SK-N-SH treated with all-trans-retinoic acid at 6 μM for 48 hours (cell line): ENCODE data around the gene RNF43.

Source experiments
- ARNTL ChIP-seq: fragments of 450-650 bp; formaldehyde crosslinking; IDR thresholded peaks from 2 replicates; pipeline ENCODE4 v1.5.0; 2020; ENCODE audit warnings: low read depth, mild to moderate bottlenecking, moderate library complexity, borderline replicate concordance
- CSDC2 ChIP-seq: fragments of 250-450 bp; sonication (Bioruptor Pico); IDR thresholded peaks from 2 replicates; pipeline ENCODE4 v1.5.0; 2020; ENCODE audit warnings: mild to moderate bottlenecking, moderate library complexity
- CSRNP3 ChIP-seq: fragments of 250-450 bp; sonication (Bioruptor Pico); IDR thresholded peaks from 2 replicates; pipeline ENCODE4 v1.5.1; 2021; ENCODE audit warnings: mild to moderate bottlenecking, moderate library complexity
- ESRRG ChIP-seq: fragments of 250-450 bp; sonication (Bioruptor Pico); IDR thresholded peaks from 2 replicates; pipeline ENCODE4 v1.6.1; 2021; ENCODE audit warnings: mild to moderate bottlenecking
- GLIS3 ChIP-seq: fragments of 250-450 bp; sonication (Bioruptor Pico); IDR thresholded peaks from 2 replicates; pipeline ENCODE4 v1.5.0; 2020; ENCODE audit warnings: mild to moderate bottlenecking, moderate library complexity
- OSR1 ChIP-seq: fragments of 250-450 bp; sonication (Bioruptor Pico); IDR thresholded peaks from 2 replicates; pipeline ENCODE4 v1.8.0; 2022; ENCODE audit warnings: moderate library complexity, mild to moderate bottlenecking, inconsistent platforms
- RARB ChIP-seq: fragments of 250-450 bp; sonication (Bioruptor Pico); IDR thresholded peaks from 2 replicates; pipeline ENCODE4 v1.8.0; 2021; ENCODE audit warnings: mild to moderate bottlenecking, moderate library complexity
- SNAI2 ChIP-seq: fragments of 250-450 bp; sonication (Bioruptor Pico); IDR thresholded peaks from 2 replicates; pipeline ENCODE4 v1.5.0; 2020; ENCODE audit warnings: mild to moderate bottlenecking, moderate library complexity
- TCF4 ChIP-seq: fragments of 250-450 bp; sonication (Bioruptor Pico); IDR thresholded peaks from 2 replicates; pipeline ENCODE4 v1.8.0; 2021; ENCODE audit warnings: mild to moderate bottlenecking, moderate library complexity, borderline replicate concordance
- ZC3H10 ChIP-seq: fragments of 250-450 bp; sonication (Bioruptor Pico); IDR thresholded peaks from 2 replicates; pipeline ENCODE4 v1.5.1; 2021; ENCODE audit warnings: mild to moderate bottlenecking, moderate library complexity
- ZFP3 ChIP-seq: fragments of 250-450 bp; sonication (Bioruptor Pico); IDR thresholded peaks from 2 replicates; pipeline ENCODE4 v1.5.0; 2020; ENCODE audit warnings: mild to moderate bottlenecking, moderate library complexity
- ZNF565 ChIP-seq: fragments of 450-650 bp; formaldehyde crosslinking; conservative IDR thresholded peaks from 2 replicates; pipeline ENCODE4 v1.5.0; 2020; ENCODE audit warnings: low read depth, mild to moderate bottlenecking, moderate library complexity
- TF ChIP-seq, protein P1 (sequence below): fragments of 250-450 bp; sonication (Bioruptor Pico); IDR thresholded peaks from 2 replicates; pipeline ENCODE4 v1.8.0; 2021; ENCODE audit warnings: low read depth, mild to moderate bottlenecking, moderate library complexity, borderline replicate concordance
- TF ChIP-seq, protein P2 (sequence below): fragments of 250-450 bp; sonication (Bioruptor Pico); IDR thresholded peaks from 2 replicates; pipeline ENCODE4 v1.8.0; 2020; ENCODE audit warnings: mild to moderate bottlenecking, moderate library complexity, borderline replicate concordance

DNA sequence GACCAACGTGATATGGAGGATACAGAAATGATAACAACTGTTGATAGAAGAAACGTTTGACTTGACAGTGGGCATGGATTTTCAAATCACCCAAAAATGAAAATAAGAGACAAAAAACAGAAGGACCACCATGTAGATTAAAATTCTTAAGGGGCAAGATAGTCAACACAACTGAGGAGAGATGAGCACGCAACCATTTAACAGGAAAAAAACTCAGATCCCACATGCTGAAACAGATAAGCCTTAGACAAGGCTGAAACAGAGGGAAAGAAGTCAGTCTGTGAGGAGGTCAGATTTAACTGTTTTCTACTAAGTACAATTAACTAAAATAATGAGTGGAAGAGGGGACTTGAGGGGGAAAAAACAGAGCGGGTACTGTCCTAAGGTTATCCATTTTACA lies 21.2 kb downstream of the RNF43 start:
- TF ChIP-seq TCF4 (CRISPR knock-in tag) (no peak), ZC3H10 (CRISPR knock-in tag) (no peak), ZNF565 (CRISPR knock-in tag) (no peak), CSDC2 (no peak), GLIS3 (CRISPR knock-in tag) (no peak), RARB (no peak), ARNTL (no peak), ESRRG (CRISPR knock-in tag) (no peak), CSRNP3 (CRISPR knock-in tag) (no peak), OSR1 (CRISPR knock-in tag) (no peak), SNAI2 (no peak), ZFP3 (CRISPR knock-in tag) (no peak)
- TF ChIP-seq, protein P1, sequence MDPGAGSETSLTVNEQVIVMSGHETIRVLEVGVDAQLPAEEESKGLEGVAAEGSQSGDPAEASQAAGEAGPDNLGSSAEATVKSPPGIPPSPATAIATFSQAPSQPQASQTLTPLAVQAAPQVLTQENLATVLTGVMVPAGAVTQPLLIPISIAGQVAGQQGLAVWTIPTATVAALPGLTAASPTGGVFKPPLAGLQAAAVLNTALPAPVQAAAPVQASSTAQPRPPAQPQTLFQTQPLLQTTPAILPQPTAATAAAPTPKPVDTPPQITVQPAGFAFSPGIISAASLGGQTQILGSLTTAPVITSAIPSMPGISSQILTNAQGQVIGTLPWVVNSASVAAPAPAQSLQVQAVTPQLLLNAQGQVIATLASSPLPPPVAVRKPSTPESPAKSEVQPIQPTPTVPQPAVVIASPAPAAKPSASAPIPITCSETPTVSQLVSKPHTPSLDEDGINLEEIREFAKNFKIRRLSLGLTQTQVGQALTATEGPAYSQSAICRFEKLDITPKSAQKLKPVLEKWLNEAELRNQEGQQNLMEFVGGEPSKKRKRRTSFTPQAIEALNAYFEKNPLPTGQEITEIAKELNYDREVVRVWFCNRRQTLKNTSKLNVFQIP (CRISPR knock-in tag): no peak
- TF ChIP-seq, protein P2, sequence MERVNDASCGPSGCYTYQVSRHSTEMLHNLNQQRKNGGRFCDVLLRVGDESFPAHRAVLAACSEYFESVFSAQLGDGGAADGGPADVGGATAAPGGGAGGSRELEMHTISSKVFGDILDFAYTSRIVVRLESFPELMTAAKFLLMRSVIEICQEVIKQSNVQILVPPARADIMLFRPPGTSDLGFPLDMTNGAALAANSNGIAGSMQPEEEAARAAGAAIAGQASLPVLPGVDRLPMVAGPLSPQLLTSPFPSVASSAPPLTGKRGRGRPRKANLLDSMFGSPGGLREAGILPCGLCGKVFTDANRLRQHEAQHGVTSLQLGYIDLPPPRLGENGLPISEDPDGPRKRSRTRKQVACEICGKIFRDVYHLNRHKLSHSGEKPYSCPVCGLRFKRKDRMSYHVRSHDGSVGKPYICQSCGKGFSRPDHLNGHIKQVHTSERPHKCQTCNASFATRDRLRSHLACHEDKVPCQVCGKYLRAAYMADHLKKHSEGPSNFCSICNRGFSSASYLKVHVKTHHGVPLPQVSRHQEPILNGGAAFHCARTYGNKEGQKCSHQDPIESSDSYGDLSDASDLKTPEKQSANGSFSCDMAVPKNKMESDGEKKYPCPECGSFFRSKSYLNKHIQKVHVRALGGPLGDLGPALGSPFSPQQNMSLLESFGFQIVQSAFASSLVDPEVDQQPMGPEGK (CRISPR knock-in tag): no peak
